OCI-LY1 (cell line): ENCODE measurements around the gene SYNE1.

Experiments
- H2AFZ ChIP-seq: fragments of 200-600 bp; sonication (generic), shearing (Covaris generic); 2 replicates; pipeline ENCODE4 v1.6.0; 2014; ENCODE audit warnings: antibody characterized with exemption, mild to moderate bottlenecking, low read length
- H3F3A ChIP-seq: fragments of 200-600 bp; sonication (generic), shearing (Covaris generic); 2 replicates; pipeline ENCODE4 v1.6.0; 2014; ENCODE audit warnings: mild to moderate bottlenecking, antibody characterized with exemption, low read length, moderate library complexity; ENCODE audit not compliant: insufficient read depth
- H3K27ac ChIP-seq: fragments of 200-600 bp; sonication (generic); 2 replicates; pipeline ENCODE4 v1.5.1; 2014; ENCODE audit warnings: low read length, mixed run types, mild to moderate bottlenecking, low read depth; ENCODE audit not compliant: poor library complexity, severe bottlenecking
- H3K27me3 ChIP-seq: fragments of 200-600 bp; sonication (generic); 2 replicates; pipeline ENCODE4 v1.6.0; 2014; ENCODE audit warnings: antibody characterized with exemption, mild to moderate bottlenecking, low read length, moderate library complexity; ENCODE audit not compliant: insufficient read depth
- H3K36me3 ChIP-seq: fragments of 200-600 bp; sonication (generic); 2 replicates; pipeline ENCODE4 v1.6.1; 2014; ENCODE audit warnings: mild to moderate bottlenecking, antibody characterized with exemption, low read length, moderate library complexity, mixed read lengths; ENCODE audit not compliant: insufficient read depth
- H3K4me1 ChIP-seq: fragments of 200-600 bp; sonication (generic); 2 replicates; pipeline ENCODE4 v1.5.1; 2014; ENCODE audit warnings: mild to moderate bottlenecking, low read length, moderate library complexity; ENCODE audit not compliant: insufficient read depth, severe bottlenecking
- H3K4me2 ChIP-seq: fragments of 200-600 bp; sonication (generic), shearing (Covaris generic); 2 replicates; pipeline ENCODE4 v1.6.1; 2014; ENCODE audit warnings: low read length
- H3K4me3 ChIP-seq: fragments of 200-600 bp; sonication (generic); 2 replicates; pipeline ENCODE4 v1.5.1; 2014; ENCODE audit warnings: low read length, low read depth, mild to moderate bottlenecking, mixed read lengths; ENCODE audit not compliant: poor library complexity, severe bottlenecking
- H3K79me2 ChIP-seq: fragments of 200-600 bp; shearing (Covaris generic); 2 replicates; pipeline ENCODE4 v1.6.1; 2016; ENCODE audit warnings: mixed run types, low read length, mixed read lengths; ENCODE audit not compliant: insufficient read depth
- H3K9ac ChIP-seq: fragments of 200-600 bp; sonication (generic), shearing (Covaris generic); 2 replicates; pipeline ENCODE4 v1.6.1; 2014; ENCODE audit warnings: mild to moderate bottlenecking, low read length, mixed read lengths
- H3K9me2 ChIP-seq: fragments of 200-600 bp; sonication (generic), shearing (Covaris generic); 2 replicates; pipeline ENCODE4 v1.6.1; 2014; ENCODE audit warnings: low read depth, mild to moderate bottlenecking, low read length, mixed read lengths
- H3K9me3 ChIP-seq: fragments of 200-600 bp; shearing (Covaris generic); 2 replicates; pipeline ENCODE4 v1.6.1; 2014; ENCODE audit warnings: low read length, mixed read lengths
- H4K20me1 ChIP-seq: fragments of 200-600 bp; sonication (generic), shearing (Covaris generic); 2 replicates; pipeline ENCODE4 v1.6.0; 2016; ENCODE audit warnings: mild to moderate bottlenecking, low read length; ENCODE audit not compliant: insufficient read depth
- EZH2 ChIP-seq: fragments of 200-600 bp; sonication (generic), shearing (Covaris generic); IDR thresholded peaks from 2 replicates; pipeline ENCODE4 v1.8.0; 2017; ENCODE audit warnings: borderline replicate concordance, mixed run types, mild to moderate bottlenecking, antibody characterized with exemption, low read length, moderate library complexity, mixed read lengths
- TF ChIP-seq, protein P1 (sequence below): fragments of 200-600 bp; sonication (generic), shearing (Covaris generic); IDR thresholded peaks from 2 replicates; pipeline ENCODE4 v1.5.1; 2017; ENCODE audit warnings: mild to moderate bottlenecking, antibody characterized with exemption, low read length, moderate library complexity, mixed read lengths

The SYNE1 gene

DNA sequence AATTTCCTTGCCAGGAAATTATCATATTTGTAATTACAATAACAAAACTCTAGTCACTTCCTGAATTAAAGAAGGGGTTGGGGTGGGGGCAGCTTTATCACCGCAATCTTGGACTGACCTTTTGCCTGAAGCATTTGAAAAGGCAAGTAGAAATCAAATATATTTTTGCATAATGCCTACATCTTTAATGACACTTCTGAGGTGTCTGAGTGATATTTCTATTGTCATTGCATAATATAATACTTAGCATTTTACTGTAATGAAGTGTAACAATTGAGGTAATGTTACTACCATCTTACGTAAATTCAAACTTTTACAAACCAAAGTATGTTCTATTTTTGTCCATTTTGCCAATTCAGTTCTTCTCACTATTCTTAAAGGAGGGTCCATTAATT is 65.2 kb downstream of the SYNE1 start:
- no peaks in the 10 kb centered on the region for H3K4me1 ChIP-seq
- TF ChIP-seq, protein P1, sequence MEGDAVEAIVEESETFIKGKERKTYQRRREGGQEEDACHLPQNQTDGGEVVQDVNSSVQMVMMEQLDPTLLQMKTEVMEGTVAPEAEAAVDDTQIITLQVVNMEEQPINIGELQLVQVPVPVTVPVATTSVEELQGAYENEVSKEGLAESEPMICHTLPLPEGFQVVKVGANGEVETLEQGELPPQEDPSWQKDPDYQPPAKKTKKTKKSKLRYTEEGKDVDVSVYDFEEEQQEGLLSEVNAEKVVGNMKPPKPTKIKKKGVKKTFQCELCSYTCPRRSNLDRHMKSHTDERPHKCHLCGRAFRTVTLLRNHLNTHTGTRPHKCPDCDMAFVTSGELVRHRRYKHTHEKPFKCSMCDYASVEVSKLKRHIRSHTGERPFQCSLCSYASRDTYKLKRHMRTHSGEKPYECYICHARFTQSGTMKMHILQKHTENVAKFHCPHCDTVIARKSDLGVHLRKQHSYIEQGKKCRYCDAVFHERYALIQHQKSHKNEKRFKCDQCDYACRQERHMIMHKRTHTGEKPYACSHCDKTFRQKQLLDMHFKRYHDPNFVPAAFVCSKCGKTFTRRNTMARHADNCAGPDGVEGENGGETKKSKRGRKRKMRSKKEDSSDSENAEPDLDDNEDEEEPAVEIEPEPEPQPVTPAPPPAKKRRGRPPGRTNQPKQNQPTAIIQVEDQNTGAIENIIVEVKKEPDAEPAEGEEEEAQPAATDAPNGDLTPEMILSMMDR, result no peak
- TF ChIP-seq EZH2, result no peak
- H3K4me2 ChIP-seq, result no peak overlapping the region
- H2AFZ ChIP-seq, result no peak overlapping the region
- H3K9me3 ChIP-seq, result no peaks in the 10 kb centered on the region
- H3K9ac ChIP-seq, result no peak overlapping the region
- H3K36me3 ChIP-seq, result no peaks in the 10 kb centered on the region
- H3K9me2 ChIP-seq, result no peaks in the 10 kb centered on the region
- H3K27me3 ChIP-seq, result no peaks in the 10 kb centered on the region
- no peaks in the 10 kb centered on the region for H4K20me1 ChIP-seq
- H3K27ac ChIP-seq, result no peak overlapping the region
- no peak overlapping the region for H3K4me3 ChIP-seq
- no peaks in the 10 kb centered on the region for H3F3A ChIP-seq
- H3K79me2 ChIP-seq, result no peaks in the 10 kb centered on the region

DNA sequence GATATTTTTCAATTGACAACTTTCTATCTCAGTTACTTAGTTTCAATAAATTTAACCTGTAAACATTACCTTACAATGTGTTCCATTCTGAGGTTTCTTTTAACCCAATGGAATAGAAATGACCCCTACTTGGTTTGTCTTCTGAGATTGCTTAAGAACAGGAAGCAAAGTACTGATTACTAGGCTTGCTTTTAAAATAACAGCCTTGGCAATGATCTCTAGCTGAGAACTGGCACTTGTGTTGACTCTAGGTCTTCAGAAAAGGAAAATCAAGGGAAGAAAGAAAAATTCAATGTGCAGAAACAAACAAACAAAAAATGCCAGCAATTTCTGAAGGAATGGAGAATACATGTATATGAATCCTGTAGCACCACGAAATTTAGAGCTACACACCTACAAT is 66.1 kb downstream of the SYNE1 start:
- Histone ChIP-seq H3K36me3 (no peaks in the 10 kb centered on the region), H4K20me1 (no peaks in the 10 kb centered on the region), H2AFZ (no peak overlapping the region), H3K4me1 (no peaks in the 10 kb centered on the region), H3K4me3 (no peak overlapping the region), H3K4me2 (no peak overlapping the region), H3K79me2 (no peaks in the 10 kb centered on the region), H3K27ac (no peak overlapping the region), H3K27me3 (no peaks in the 10 kb centered on the region), H3F3A (no peaks in the 10 kb centered on the region), H3K9me3 (no peaks in the 10 kb centered on the region), H3K9me2 (no peaks in the 10 kb centered on the region), H3K9ac (no peak overlapping the region)
- no peak for TF ChIP-seq EZH2
- TF ChIP-seq, protein P1, result no peak

DNA sequence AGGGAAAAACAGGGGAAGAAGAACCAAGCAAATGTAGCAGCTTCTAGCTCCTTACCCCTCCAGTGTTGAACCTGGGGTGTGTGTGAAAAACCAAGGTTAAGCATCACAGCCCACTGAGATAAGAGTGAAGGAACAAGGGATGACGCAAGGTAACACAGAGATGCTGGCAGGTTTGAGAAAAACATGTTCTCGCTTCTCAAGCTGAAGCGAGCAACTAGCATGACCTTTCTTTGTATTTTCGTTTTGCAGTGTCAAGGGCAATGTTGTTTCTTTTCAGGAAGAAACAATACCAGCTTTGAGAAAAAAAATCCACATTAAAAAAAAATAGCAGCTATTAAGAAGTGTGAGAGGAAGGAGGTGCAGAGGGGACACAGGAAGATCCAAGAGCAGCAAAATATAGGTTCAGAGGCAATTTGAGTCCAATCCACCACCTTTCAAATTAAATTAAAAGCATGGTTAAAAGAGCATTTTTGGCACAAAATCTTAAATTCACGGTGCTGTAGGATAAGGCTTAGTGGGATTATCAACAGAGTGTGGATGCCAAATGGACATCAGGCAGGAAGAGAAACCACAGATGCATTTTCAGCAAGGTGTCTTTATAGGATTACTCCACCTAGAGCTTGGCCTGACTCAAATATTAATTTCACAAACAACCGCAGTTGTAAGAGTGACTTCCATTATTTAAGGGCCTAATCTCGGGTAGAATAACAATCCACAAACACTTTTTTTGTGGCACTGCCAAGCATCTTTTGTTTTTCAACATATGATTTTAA is 70.9 kb downstream of the SYNE1 start:
- Histone ChIP-seq H2AFZ (no peak overlapping the region), H3K9me2 (no peaks in the 10 kb centered on the region), H3F3A (no peaks in the 10 kb centered on the region), H3K9ac (no peak overlapping the region), H4K20me1 (no peaks in the 10 kb centered on the region), H3K4me1 (no peaks in the 10 kb centered on the region), H3K36me3 (no peaks in the 10 kb centered on the region), H3K4me3 (no peak overlapping the region), H3K9me3 (no peaks in the 10 kb centered on the region), H3K27me3 (no peaks in the 10 kb centered on the region), H3K79me2 (no peaks in the 10 kb centered on the region), H3K27ac (no peak overlapping the region), H3K4me2 (no peak overlapping the region)
- TF ChIP-seq EZH2, result no peak
- TF ChIP-seq, protein P1, result no peak
